Fibroblast of lung (primary cell): ENCODE results near the gene ANKS1B. TPM values are rescaled to one million over a fixed set of nuclear protein-coding genes. Genes with fewer than 3 reads are reported as not detected.

Source experiments
- DNase-seq, 2 donors: peaks; one replicate each; pipeline versions ENCODE4 v3.0.0 to v3.0.0-alpha.2; 2010; ENCODE audit warnings: low read depth in 2 of 2
- H2AFZ ChIP-seq: 2 replicates; pipeline ENCODE4 v1.5.1; 2012; ENCODE audit warnings: low read length, control low read depth, inconsistent platforms
- H3K27ac ChIP-seq: 2 replicates; pipeline ENCODE4 v1.5.1; 2011; ENCODE audit warnings: low read length, control low read depth; ENCODE audit not compliant: insufficient read depth
- H3K27me3 ChIP-seq: 2 replicates; pipeline ENCODE4 v1.5.1; 2011; ENCODE audit warnings: mild to moderate bottlenecking, low read length; ENCODE audit not compliant: control insufficient read depth, insufficient read depth
- H3K36me3 ChIP-seq: 2 replicates; pipeline ENCODE4 v1.5.1; 2011; ENCODE audit warnings: low read length; ENCODE audit not compliant: control insufficient read depth, insufficient read depth
- H3K4me1 ChIP-seq: 2 replicates; pipeline ENCODE4 v1.5.1; 2011; ENCODE audit warnings: low read length; ENCODE audit not compliant: control insufficient read depth, insufficient read depth; ENCODE audit errors: extremely low read depth
- H3K4me2 ChIP-seq: 2 replicates; pipeline ENCODE4 v1.5.1; 2011; ENCODE audit warnings: low read length, control low read depth; ENCODE audit not compliant: insufficient read depth; ENCODE audit errors: extremely low read depth
- H3K4me3 ChIP-seq, 4 experiments: fragments of 200-600 bp in 1 of 4; sonication (generic) in 1 of 4; replicated peaks in 1 of 4; 2 replicates each; pipeline ENCODE4 v1.5.1; 2011 to 2016; ENCODE audit warnings: low read length in 4 of 4, low read depth in 3 of 4, mild to moderate bottlenecking in 3 of 4, control low read depth in 2 of 4, inconsistent platforms in 1 of 4, mixed read lengths in 1 of 4; ENCODE audit not compliant: insufficient read depth in 1 of 4; ENCODE audit errors: control extremely low read depth in 1 of 4
- H3K79me2 ChIP-seq: 2 replicates; pipeline ENCODE4 v1.5.1; 2012; ENCODE audit warnings: mild to moderate bottlenecking, low read length, inconsistent platforms; ENCODE audit not compliant: control insufficient read depth, insufficient read depth
- H3K9ac ChIP-seq: 2 replicates; pipeline ENCODE4 v1.5.1; 2011; ENCODE audit warnings: mild to moderate bottlenecking, low read length, control low read depth; ENCODE audit not compliant: insufficient read depth
- H3K9me3 ChIP-seq: 2 replicates; pipeline ENCODE4 v1.5.1; 2012; ENCODE audit warnings: low read depth, low read length; ENCODE audit not compliant: control insufficient read depth, insufficient read depth
- H4K20me1 ChIP-seq: 2 replicates; pipeline ENCODE4 v1.5.1; 2011; ENCODE audit warnings: low read length; ENCODE audit not compliant: control insufficient read depth, insufficient read depth; ENCODE audit errors: extremely low read depth
- EZH2 ChIP-seq: IDR thresholded peaks from 2 replicates; pipeline ENCODE4 v1.5.1; 2012; ENCODE audit warnings: low read length, control low read depth, mild to moderate bottlenecking; ENCODE audit errors: missing control alignments
- polyA plus RNA-seq, 2 donors: library from polyadenylated mRNA; depleted of rRNA in 1 of 2; stranded (reverse) in 1 of 2; unstranded in 1 of 2; fragments of >200 nt; gene quantifications; 2 replicates each; pipeline ENCODE4 v1.2.1, GENCODE V29; 2011 to 2012; ENCODE audit warnings: missing spikeins in 1 of 2
- total RNA-seq: library from RNA; depleted of rRNA; stranded (reverse); fragments of >200 nt; gene quantifications from 2 replicates; pipeline ENCODE4 v1.2.1, GENCODE V29; 2014
- TF ChIP-seq, protein P1 (sequence below), 2 donors: IDR thresholded peaks in 1 of 2; conservative IDR thresholded peaks in 1 of 2; 1 replicate in 1 of 2; 2 replicates in 1 of 2; pipeline ENCODE4 v1.5.1; 2011 to 2012; ENCODE audit warnings: low read length in 2 of 2, control low read depth in 1 of 2, inconsistent platforms in 1 of 2, low read depth in 1 of 2, mild to moderate bottlenecking in 1 of 2

ANKS1B gene
- total and polyA plus RNA-seq, 2 donors (not counting 1 experiment from before 2014, with no cell fraction given) = 0.11 to 0.83 TPM

DNA sequence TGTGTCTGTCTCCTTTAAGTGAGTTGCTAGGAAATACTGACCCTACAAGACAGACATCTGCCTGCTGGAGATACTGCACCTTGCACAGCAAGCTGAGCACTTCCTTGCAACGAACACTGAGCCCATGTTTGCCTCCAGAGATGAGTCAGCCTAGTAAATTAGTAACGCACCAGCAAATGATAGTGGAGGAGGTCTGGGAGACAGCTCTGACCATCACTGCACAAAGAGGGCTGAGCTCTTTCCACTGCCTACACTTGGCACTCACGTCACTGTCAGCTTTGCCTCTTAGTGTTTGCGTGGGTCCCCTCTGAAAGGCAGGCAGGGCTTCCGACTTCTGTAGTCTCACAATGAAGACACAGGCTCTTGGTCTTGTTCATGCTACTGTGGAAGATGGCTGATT lies 1230.6 kb downstream of the ANKS1B start:
- no peak for TF ChIP-seq EZH2
- TF ChIP-seq, protein P1, sequence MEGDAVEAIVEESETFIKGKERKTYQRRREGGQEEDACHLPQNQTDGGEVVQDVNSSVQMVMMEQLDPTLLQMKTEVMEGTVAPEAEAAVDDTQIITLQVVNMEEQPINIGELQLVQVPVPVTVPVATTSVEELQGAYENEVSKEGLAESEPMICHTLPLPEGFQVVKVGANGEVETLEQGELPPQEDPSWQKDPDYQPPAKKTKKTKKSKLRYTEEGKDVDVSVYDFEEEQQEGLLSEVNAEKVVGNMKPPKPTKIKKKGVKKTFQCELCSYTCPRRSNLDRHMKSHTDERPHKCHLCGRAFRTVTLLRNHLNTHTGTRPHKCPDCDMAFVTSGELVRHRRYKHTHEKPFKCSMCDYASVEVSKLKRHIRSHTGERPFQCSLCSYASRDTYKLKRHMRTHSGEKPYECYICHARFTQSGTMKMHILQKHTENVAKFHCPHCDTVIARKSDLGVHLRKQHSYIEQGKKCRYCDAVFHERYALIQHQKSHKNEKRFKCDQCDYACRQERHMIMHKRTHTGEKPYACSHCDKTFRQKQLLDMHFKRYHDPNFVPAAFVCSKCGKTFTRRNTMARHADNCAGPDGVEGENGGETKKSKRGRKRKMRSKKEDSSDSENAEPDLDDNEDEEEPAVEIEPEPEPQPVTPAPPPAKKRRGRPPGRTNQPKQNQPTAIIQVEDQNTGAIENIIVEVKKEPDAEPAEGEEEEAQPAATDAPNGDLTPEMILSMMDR (conservative IDR thresholded peaks at IDR 0.05 in 1 of 2, IDR thresholded peaks at IDR 0.05 in 1 of 2; ENCODE audit: low read depth in 1 of 2, low read length in 2 of 2) = no peak
- Histone ChIP-seq H3K79me2 (no peaks in the 10 kb centered on the region), H3K27me3 (no peaks in the 10 kb centered on the region), H3K4me1 (peaks cover 4% of the 10 kb centered on the region), H3K4me2 (no peak overlapping the region), H3K4me3 (no peak overlapping the region), H3K27ac (no peak overlapping the region), H4K20me1 (no peaks in the 10 kb centered on the region), H2AFZ (no peak overlapping the region), H3K9me3 (no peaks in the 10 kb centered on the region), H3K36me3 (no peaks in the 10 kb centered on the region), H3K9ac (no peak overlapping the region)
- peak in 1 of 2 donors; percentile 90 for DNase-seq

DNA sequence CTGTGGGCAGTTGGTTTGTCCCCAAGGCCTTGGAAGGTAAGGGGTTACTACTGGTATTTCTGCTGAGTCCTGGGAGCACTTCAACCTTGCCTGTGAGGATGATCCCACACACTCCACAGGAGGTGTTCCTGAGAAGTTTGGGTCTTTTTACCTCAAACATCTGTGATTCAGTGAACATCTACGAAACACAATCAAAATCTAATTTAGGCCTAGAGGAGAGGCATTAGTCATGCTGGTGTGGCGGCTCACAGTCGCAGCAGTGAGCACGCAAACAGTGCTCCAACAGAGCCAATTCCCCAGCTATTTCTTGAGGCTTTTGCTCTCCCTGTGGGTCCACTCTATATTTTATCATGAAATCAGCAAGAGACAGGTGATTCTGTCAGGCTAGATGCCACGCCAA lies 1232.0 kb downstream of the ANKS1B start:
- Histone ChIP-seq H3K9me3 (no peaks in the 10 kb centered on the region), H4K20me1 (no peaks in the 10 kb centered on the region), H3K27me3 (no peaks in the 10 kb centered on the region), H3K4me1 (peaks cover 4% of the 10 kb centered on the region), H3K27ac (no peak overlapping the region), H3K36me3 (no peaks in the 10 kb centered on the region), H2AFZ (no peak overlapping the region), H3K79me2 (no peaks in the 10 kb centered on the region), H3K4me2 (no peak overlapping the region), H3K4me3 (no peak overlapping the region), H3K9ac (no peak overlapping the region)
- DNase-seq = peak in 1 of 2 donors; percentile 91
- TF ChIP-seq, protein P1 (conservative IDR thresholded peaks at IDR 0.05 in 1 of 2, IDR thresholded peaks at IDR 0.05 in 1 of 2; ENCODE audit: low read depth in 1 of 2, low read length in 2 of 2) = no peak
- TF ChIP-seq EZH2 = no peak

DNA sequence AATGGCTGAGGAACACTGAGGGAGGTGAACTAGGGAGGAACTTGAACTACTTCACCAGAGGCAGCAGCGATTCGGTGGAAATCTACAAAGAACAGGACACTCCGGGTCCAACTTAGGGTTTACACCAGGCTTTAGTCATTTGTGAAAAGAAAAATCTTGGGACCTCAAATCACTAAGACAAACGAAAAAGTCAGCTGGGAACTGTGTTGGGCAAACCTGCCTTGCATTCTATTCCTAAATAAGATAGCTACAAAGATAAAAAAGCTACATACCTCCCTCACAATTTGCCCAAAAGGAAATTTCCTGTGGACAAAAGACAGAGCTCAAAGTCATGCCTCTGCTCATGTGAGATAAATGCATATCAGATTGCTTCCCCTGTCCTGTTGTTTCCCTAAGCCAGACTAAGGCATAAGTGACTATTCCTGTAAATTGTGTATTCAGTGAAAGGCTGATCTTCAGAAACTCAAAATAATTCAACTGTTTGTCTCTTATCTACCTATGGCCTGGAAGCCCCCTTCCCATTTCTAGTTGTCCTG lies 1233.1 kb downstream of the ANKS1B start:
- H3K4me2 ChIP-seq = no peak overlapping the region

More for the DNA sequence above, 1233.1 kb downstream of the ANKS1B start:
- H3K27me3 ChIP-seq = peaks cover under 1% of the 10 kb centered on the region
- H3K27ac ChIP-seq = no peak overlapping the region
- no peak overlapping the region for H3K4me3 ChIP-seq
- TF ChIP-seq, protein P1 (conservative IDR thresholded peaks at IDR 0.05 in 1 of 2, IDR thresholded peaks at IDR 0.05 in 1 of 2; ENCODE audit: low read depth in 1 of 2, low read length in 2 of 2) = no peak
- no peak for TF ChIP-seq EZH2
- H3K36me3 ChIP-seq = no peaks in the 10 kb centered on the region
- no peak for DNase-seq
- no peaks in the 10 kb centered on the region for H3K9me3 ChIP-seq
- H3K79me2 ChIP-seq = no peaks in the 10 kb centered on the region
- peaks cover 4% of the 10 kb centered on the region for H3K4me1 ChIP-seq
- H3K9ac ChIP-seq = no peak overlapping the region
- no peaks in the 10 kb centered on the region for H4K20me1 ChIP-seq
- no peak overlapping the region for H2AFZ ChIP-seq
